K562 (cell line): ENCODE measurements around the gene PSMD1. TPM values are rescaled to one million over a fixed set of nuclear protein-coding genes. Genes with fewer than 3 reads are reported as not detected.

Experiments
- ATAC-seq: fragments of 200-7000 bp; cut with Tn5 transposase; 3 replicates; pipeline ENCODE4 v1.9.1; 2020; ENCODE audit warnings: moderate library complexity
- BruUV-seq: library from RNA; stranded (reverse); fragments of 400-500 nt; replicated peaks from 2 replicates; lab custom pipeline; 2021; lab: Mats Ljungman, UMichigan
- CTCF ChIA-PET: fragments of 300-600 bp; formaldehyde crosslinking; extraction: SDS; loops from one replicate; lab custom pipeline; 2021; ENCODE audit warnings: low intra/inter-chr PET ratio; lab: Yijun Ruan, JAX
- POLR2A ChIA-PET: fragments of 300-600, 350-650 bp; sonication (Branson Sonifier 250); formaldehyde crosslinking; extraction: SDS; loops from one replicate; lab custom pipeline; 2021; ENCODE audit warnings: antibody characterized with exemption, inconsistent platforms; lab: Yijun Ruan, JAX
- DNase-seq, 4 experiments: peaks; one replicate each; pipeline versions ENCODE4 v3.0.0 to v3.0.0-alpha.2; 2011 to 2018; ENCODE audit warnings: low spot score in 3 of 4, mixed read lengths in 3 of 4; ENCODE audit errors: extremely low read depth in 1 of 4
- FAIRE-seq: peaks from 2 replicates; lab custom pipeline; 2011; peaks lifted over from hg19 to GRCh38; lab: Jason Lieb, UNC
- H2AFZ ChIP-seq: 2 replicates; pipeline ENCODE4 v1.6.0; 2011; ENCODE audit warnings: low read depth, low read length, control low read depth, inconsistent platforms
- H3K27ac ChIP-seq: fragments of 200-600 bp; 3 replicates; pipeline ENCODE4 v1.8.0; 2011; ENCODE audit warnings: low read depth, mild to moderate bottlenecking, control low read depth, inconsistent platforms, low read length, moderate library complexity, mixed read lengths; ENCODE audit errors: extremely low read depth
- H3K27me3 ChIP-seq, 2 experiments: fragments of 300-600 bp in 1 of 2; 2 replicates in 1 of 2; 3 replicates in 1 of 2; pipeline versions ENCODE4 v1.6.0 to v1.8.0; 2011; ENCODE audit warnings: inconsistent platforms in 2 of 2, low read length in 2 of 2, mild to moderate bottlenecking in 1 of 2, mixed read lengths in 1 of 2, moderate library complexity in 1 of 2; ENCODE audit not compliant: control insufficient read depth in 2 of 2, insufficient read depth in 2 of 2
- H3K36me3 ChIP-seq: fragments of 300-600 bp; 3 replicates; pipeline ENCODE4 v1.8.0; 2011; ENCODE audit warnings: mild to moderate bottlenecking, low read length, inconsistent platforms; ENCODE audit not compliant: control insufficient read depth, insufficient read depth
- H3K4me1 ChIP-seq, 2 experiments: fragments of 200-600 bp in 1 of 2; replicated peaks in 1 of 2; 2 replicates in 1 of 2; 3 replicates in 1 of 2; pipeline versions ENCODE4 v1.5.1 to v1.8.0; 2011; ENCODE audit warnings: inconsistent platforms in 2 of 2, low read length in 2 of 2, mild to moderate bottlenecking in 1 of 2, mixed read lengths in 1 of 2, moderate library complexity in 1 of 2; ENCODE audit not compliant: control insufficient read depth in 2 of 2, insufficient read depth in 2 of 2
- H3K4me2 ChIP-seq: 2 replicates; pipeline ENCODE4 v1.6.1; 2011; ENCODE audit warnings: low read length, control low read depth, inconsistent platforms, mixed read lengths; ENCODE audit not compliant: insufficient read depth
- H3K4me3 ChIP-seq: fragments of 200-600 bp; sonication (generic), shearing (Covaris generic); 2 replicates; pipeline ENCODE4 v1.5.1; 2016; ENCODE audit warnings: control low read depth, inconsistent platforms
- H3K79me2 ChIP-seq: fragments of 200-600 bp; 3 replicates; pipeline ENCODE4 v1.8.0; 2011; ENCODE audit warnings: low read length, inconsistent platforms; ENCODE audit not compliant: control insufficient read depth, insufficient read depth
- H3K9ac ChIP-seq, 2 experiments: 2 replicates each; pipeline versions ENCODE4 v1.6.0 to v1.6.1; 2011; ENCODE audit warnings: low read depth in 2 of 2, low read length in 2 of 2, control low read depth in 1 of 2, inconsistent platforms in 1 of 2, mild to moderate bottlenecking in 1 of 2, mixed read lengths in 1 of 2; ENCODE audit not compliant: insufficient read depth in 1 of 2
- H3K9me1 ChIP-seq: one replicate; pipeline ENCODE4 v1.6.0; 2011; ENCODE audit warnings: inconsistent platforms, mild to moderate bottlenecking, low read length, moderate library complexity; ENCODE audit not compliant: control insufficient read depth, insufficient read depth
- H3K9me3 ChIP-seq: replicated peaks from 2 replicates; pipeline ENCODE4 v1.5.1; 2011; ENCODE audit warnings: low read depth, low read length, inconsistent platforms; ENCODE audit not compliant: control insufficient read depth, insufficient read depth
- H4K20me1 ChIP-seq: replicated peaks from 2 replicates; pipeline ENCODE4 v1.6.1; 2011; ENCODE audit warnings: low read length, inconsistent platforms, mixed read lengths; ENCODE audit not compliant: control insufficient read depth, insufficient read depth
- CBX1 ChIP-seq: sonication (generic); IDR thresholded peaks from 2 replicates; pipeline ENCODE4 v1.6.1; 2016; ENCODE audit warnings: antibody characterized with exemption, low read depth, mild to moderate bottlenecking
- CCAR2 ChIP-seq: fragments of 200-400 bp; formaldehyde crosslinking; IDR thresholded peaks from 2 replicates; pipeline ENCODE4 v1.6.1; 2017; ENCODE audit warnings: mild to moderate bottlenecking, low read depth, low read length
- CTBP1 ChIP-seq: fragments of 450-650 bp; IDR thresholded peaks from 2 replicates; pipeline ENCODE4 v1.6.1; 2016; ENCODE audit warnings: borderline replicate concordance
- ELF2 ChIP-seq: fragments of 250-450 bp; sonication (Bioruptor Pico); IDR thresholded peaks from 2 replicates; pipeline ENCODE4 v1.5.0; 2021; ENCODE audit warnings: mild to moderate bottlenecking
- MIER1 ChIP-seq: fragments of 450-650 bp; IDR thresholded peaks from 2 replicates; pipeline ENCODE4 v1.6.1; 2016; ENCODE audit warnings: antibody characterized with exemption, mild to moderate bottlenecking, low read depth
- PTBP1 ChIP-seq: fragments of 200-400 bp; formaldehyde crosslinking; IDR thresholded peaks from 2 replicates; pipeline ENCODE4 v1.6.1; 2017; ENCODE audit warnings: low read depth, low read length
- RBM17 ChIP-seq: fragments of 200-400 bp; formaldehyde crosslinking; IDR thresholded peaks from 2 replicates; pipeline ENCODE4 v1.6.1; 2017; ENCODE audit warnings: low read depth, mild to moderate bottlenecking, low read length, borderline replicate concordance
- ZNF561 ChIP-seq: fragments of 450-650 bp; formaldehyde crosslinking; conservative IDR thresholded peaks from 2 replicates; pipeline ENCODE4 v1.4.0; 2020; ENCODE audit warnings: mild to moderate bottlenecking, moderate library complexity
- ZNF644 ChIP-seq: fragments of 200-800 bp; sonication (Bioruptor generic); IDR thresholded peaks from 2 replicates; pipeline ENCODE4 v1.6.1; 2016; ENCODE audit warnings: low read depth, missing genetic modification characterization, missing compliant biosample characterization
- ZNF830 ChIP-seq: fragments of 250-450 bp; sonication (Bioruptor Pico); IDR thresholded peaks from 2 replicates; pipeline ENCODE4 v1.5.0; 2021; ENCODE audit warnings: mild to moderate bottlenecking
- WGBS: fragments of 100-300 bp; shearing (Covaris generic); methylation state at CpG from one replicate; pipeline ENCODE4 v1.1.6; 2016; ENCODE audit warnings: low coverage, mixed read lengths; ENCODE audit not compliant: insufficient coverage; ENCODE audit errors: missing lambda C conversion rate; 5-methylcytosine and 5-hydroxymethylcytosine counted together
- in situ Hi-C: fragments of 300-500 bp; cut with MboI; formaldehyde crosslinking; loops from 4 replicates; pipeline ENCODE4 v1.15.0; 2018; ENCODE audit warnings: inconsistent platforms, mixed read lengths
- intact Hi-C: fragments of 100-400 bp; cut with micrococcal nuclease; formaldehyde crosslinking; loops from 2 replicates; pipeline ENCODE4 v1.14.2; 2022
- polyA plus RNA-seq, 8 experiments: library from polyadenylated mRNA; depleted of rRNA in 4 of 8; stranded (reverse) in 5 of 8; unstranded in 3 of 8; fragments of >200 nt; fragmentation: Nextera tagmentation in 2 of 8; fragmentation: Illumina TruSeq in 1 of 8; extraction: Ambion mirVana in 2 of 8; extraction: Trizol in 1 of 8; gene quantifications; 2 replicates each; pipeline versions ENCODE4 v1.2.1 to v1.2.3, GENCODE V29; 2011 to 2014; ENCODE audit warnings: inconsistent platforms in 1 of 8, missing spikeins in 1 of 8
- total RNA-seq, 7 experiments: library from RNA; depleted of rRNA in 6 of 7; stranded (reverse); fragments of >200 nt in 6 of 7; fragmentation: Illumina TruSeq in 2 of 7; extraction: Trizol in 2 of 7; gene quantifications; 2 replicates each; pipeline versions ENCODE4 v1.2.1 to v1.2.3, GENCODE V29; 2011 to 2021; ENCODE audit warnings: low replicate concordance in 1 of 7
- TF ChIP-seq, protein P1 (sequence below), 2 experiments: fragments of 450-650 bp in 1 of 2; sonication (generic) in 1 of 2; formaldehyde crosslinking; conservative IDR thresholded peaks; 2 replicates each; pipeline versions ENCODE4 v1.4.0 to v1.8.1; 2020 to 2022; ENCODE audit warnings: mild to moderate bottlenecking in 1 of 2, missing genetic modification reagents in 1 of 2

PSMD1 gene
- total and polyA plus RNA-seq, 9 of the 15 experiments (the other 6 are each of a cell fraction or from before 2014, with no cell fraction given), result 100 to 257 (median 147) TPM

DNA sequence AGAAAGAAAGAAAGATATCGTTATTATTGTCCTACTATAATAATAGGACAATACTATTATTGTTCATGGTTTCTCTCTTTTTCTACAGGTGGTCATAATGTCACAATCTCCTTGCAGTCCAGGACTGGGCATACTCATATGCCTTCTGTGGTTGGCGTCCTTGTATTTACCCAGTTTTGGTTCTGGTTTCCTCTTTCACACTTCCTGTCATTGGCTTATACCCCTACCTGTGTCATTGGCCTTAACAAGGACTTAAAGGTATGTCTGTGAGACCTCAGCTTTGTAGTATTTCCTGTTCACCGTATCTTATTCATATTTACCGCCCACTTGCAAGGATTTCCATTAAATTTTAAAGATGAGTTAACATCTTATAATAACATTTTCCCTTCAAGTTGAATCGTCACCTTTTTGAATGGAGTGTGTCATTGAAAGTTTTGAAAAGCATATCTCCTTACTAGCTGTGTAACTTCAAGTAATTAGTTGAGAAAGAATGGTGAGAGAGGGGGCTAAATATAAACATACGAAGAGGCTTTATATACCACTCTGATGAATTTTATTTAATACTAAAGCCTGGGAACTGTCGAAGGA, 104.7 kb downstream of the PSMD1 start:
- DNase-seq, result no peak

More for the DNA sequence above, 104.7 kb downstream of the PSMD1 start:
- ATAC-seq (no peak), FAIRE-seq (no peak)
- ChIA-PET CTCF (no interaction called here), POLR2A (no interaction called here)
- Histone ChIP-seq H3K4me2 (no peak overlapping the region), H3K9me3 (no peaks in the 10 kb centered on the region), H4K20me1 (no peaks in the 10 kb centered on the region), H3K4me1 (no peaks in the 10 kb centered on the region), H3K36me3 (peaks cover 63% of the 10 kb centered on the region; the same call in 2 of the 3 replicates), H2AFZ (no peak overlapping the region), H3K27ac (no peak overlapping the region), H3K79me2 (no peaks in the 10 kb centered on the region), H3K9ac (no peak overlapping the region), H3K27me3 (no peaks in the 10 kb centered on the region), H3K4me3 (no peak overlapping the region), H3K9me1 (no peaks in the 10 kb centered on the region)
- in situ Hi-C loops (no loop called here), intact Hi-C loops (no loop called here)
- no TSS peak for BruUV-seq
- whole genome bisulfite sequencing, result 94% methylated on average over 6 of the region's 7 CpGs
- TF ChIP-seq ZNF561 (CRISPR knock-in tag), result no peak
- TF ChIP-seq ZNF644 (tag), result no peak
- TF ChIP-seq ZNF830 (CRISPR knock-in tag), result no peak
- TF ChIP-seq CBX1, result no peak
- no peak for TF ChIP-seq PTBP1
- no peak for TF ChIP-seq MIER1
- no peak for TF ChIP-seq ELF2 (CRISPR knock-in tag)
- no peak for TF ChIP-seq CCAR2
- TF ChIP-seq, protein P1, sequence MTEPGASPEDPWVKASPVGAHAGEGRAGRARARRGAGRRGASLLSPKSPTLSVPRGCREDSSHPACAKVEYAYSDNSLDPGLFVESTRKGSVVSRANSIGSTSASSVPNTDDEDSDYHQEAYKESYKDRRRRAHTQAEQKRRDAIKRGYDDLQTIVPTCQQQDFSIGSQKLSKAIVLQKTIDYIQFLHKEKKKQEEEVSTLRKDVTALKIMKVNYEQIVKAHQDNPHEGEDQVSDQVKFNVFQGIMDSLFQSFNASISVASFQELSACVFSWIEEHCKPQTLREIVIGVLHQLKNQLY (CRISPR knock-in tag; conservative IDR thresholded peaks at IDR 0.05), result no peak
- TF ChIP-seq RBM17, result no peak
- no peak for TF ChIP-seq CTBP1
